Astrocyte of the cerebellum (primary cell): ENCODE data around the gene EFCAB13.
"Not testable (repeated sequence)": the region's sequence is repeated elsewhere in the genome, so short reads cannot be mapped to it uniquely, and the experiment has no call there.

Experiments
- DNase-seq: peaks from one replicate; pipeline ENCODE4 v3.0.0-alpha.2; 2011; ENCODE audit warnings: low read depth
- H3K4me3 ChIP-seq: 2 replicates; pipeline ENCODE4 v1.5.1; 2011; ENCODE audit warnings: mild to moderate bottlenecking, low read depth, low read length, moderate library complexity
- in situ Hi-C: cut with HindIII; loops from 2 replicates; pipeline ENCODE4 v1.10.0; 2017; ENCODE audit warnings: low sequenced_read_pairs
- TF ChIP-seq, protein P1 (sequence below): IDR thresholded peaks from 2 replicates; pipeline ENCODE4 v1.5.1; 2012; ENCODE audit warnings: low read length, low read depth, moderate library complexity, mild to moderate bottlenecking; ENCODE audit errors: missing control alignments

The EFCAB13 gene

DNA sequence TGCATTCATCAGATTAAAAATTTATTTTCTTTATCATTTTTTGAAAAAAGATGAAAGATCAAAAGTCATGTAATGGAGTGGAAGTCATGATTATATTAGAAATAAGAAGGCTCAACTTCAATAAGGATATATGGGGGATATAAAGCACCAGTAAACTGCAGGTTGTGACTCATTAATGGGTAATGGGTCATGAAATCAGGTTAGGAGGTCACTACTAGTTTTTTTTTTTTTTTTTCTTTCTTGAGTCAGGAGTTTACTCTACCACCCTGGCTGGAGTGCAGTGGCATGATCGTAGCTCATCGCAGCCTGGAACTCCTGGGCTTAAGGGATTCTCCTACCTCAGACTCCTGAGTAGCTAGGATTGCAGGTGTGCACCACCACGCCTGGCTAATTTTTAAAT is 14.3 kb downstream of the EFCAB13 start:
- no peak overlapping the region for H3K4me3 ChIP-seq
- TF ChIP-seq, protein P1, sequence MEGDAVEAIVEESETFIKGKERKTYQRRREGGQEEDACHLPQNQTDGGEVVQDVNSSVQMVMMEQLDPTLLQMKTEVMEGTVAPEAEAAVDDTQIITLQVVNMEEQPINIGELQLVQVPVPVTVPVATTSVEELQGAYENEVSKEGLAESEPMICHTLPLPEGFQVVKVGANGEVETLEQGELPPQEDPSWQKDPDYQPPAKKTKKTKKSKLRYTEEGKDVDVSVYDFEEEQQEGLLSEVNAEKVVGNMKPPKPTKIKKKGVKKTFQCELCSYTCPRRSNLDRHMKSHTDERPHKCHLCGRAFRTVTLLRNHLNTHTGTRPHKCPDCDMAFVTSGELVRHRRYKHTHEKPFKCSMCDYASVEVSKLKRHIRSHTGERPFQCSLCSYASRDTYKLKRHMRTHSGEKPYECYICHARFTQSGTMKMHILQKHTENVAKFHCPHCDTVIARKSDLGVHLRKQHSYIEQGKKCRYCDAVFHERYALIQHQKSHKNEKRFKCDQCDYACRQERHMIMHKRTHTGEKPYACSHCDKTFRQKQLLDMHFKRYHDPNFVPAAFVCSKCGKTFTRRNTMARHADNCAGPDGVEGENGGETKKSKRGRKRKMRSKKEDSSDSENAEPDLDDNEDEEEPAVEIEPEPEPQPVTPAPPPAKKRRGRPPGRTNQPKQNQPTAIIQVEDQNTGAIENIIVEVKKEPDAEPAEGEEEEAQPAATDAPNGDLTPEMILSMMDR, result no peak
- DNase-seq, result no peak
- in situ Hi-C loops, result no loop called here

GRCh38 chr17:47352848-47353247 is 29.1 kb downstream of the EFCAB13 start:
- DNase-seq, result no peak
- in situ Hi-C loops, result no loop called here
- TF ChIP-seq, protein P1, result no peak

GRCh38 chr17:47358652-47359051 is 34.9 kb downstream of the EFCAB13 start:
- TF ChIP-seq, protein P1, result no peak
- DNase-seq, result no peak
- H3K4me3 ChIP-seq, result no peak overlapping the region
- in situ Hi-C loops, result no loop called here

More at GRCh38 chr17:47352848-47353247, 29.1 kb downstream of the EFCAB13 start:
- no peak overlapping the region for H3K4me3 ChIP-seq

DNA sequence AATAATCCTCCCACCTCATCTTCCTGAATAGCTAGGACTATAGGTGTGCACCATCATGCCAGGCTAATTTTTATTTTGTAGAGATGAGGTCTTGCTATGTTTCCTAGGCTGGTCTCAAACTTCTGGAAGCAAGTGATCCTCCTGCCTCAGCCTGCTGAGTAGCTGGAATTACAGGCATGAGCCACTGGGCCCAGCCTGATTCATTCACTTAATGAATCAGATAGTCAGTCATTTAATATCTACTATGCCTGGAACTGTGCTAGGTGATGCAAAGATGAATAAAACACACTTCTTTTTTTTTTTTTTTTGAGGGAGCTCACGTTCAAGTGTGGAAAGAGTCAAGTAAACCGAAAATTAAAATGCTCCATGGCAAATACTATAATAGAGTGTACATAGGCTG is 39.4 kb downstream of the EFCAB13 start:
- in situ Hi-C loops, result no loop called here

DNA sequence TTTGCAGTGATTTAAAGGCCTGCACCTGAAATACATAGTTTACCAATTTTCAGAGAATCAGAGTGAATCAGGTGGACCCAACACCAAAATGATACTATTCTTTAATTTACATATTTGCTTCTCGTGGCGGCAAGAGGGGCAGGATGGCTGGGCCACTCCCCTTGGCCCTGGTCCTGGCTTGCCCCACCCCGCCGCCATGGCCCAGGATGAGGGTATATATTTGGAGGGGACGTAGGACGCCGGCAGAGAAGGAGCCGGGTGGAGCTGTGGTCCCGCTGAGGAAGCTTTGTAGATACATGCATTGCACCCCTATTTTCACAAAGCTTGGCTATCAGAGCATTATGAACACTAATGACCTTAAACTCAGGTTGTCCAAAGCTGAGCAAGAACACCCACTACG is 43.5 kb downstream of the EFCAB13 start:
- DNase-seq, result no peak
- no peak overlapping the region for H3K4me3 ChIP-seq

More for the DNA sequence above, 39.4 kb downstream of the EFCAB13 start:
- H3K4me3 ChIP-seq, result no peak overlapping the region
- no peak for DNase-seq
- TF ChIP-seq, protein P1, result no peak

DNA sequence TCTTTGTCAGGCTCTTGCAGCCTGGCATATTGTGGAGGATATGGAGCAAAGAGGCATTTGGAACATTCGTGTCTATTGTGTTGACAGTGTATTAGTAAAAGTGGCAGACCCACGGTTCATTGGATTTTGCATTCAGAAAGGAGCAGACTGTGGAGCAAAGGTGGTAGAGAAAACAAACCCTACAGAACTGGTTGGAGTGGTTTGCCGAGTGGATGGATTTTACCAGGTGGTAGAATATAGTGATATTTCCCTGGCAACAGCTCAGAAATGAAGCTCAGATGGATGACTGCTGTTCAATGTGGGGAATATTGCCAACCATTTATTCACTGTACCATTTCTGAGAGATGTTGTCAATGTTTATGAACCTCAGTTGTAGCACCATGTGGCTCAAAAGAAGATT is 44.5 kb downstream of the EFCAB13 start:
- no peak for DNase-seq
- H3K4me3 ChIP-seq, result no peak overlapping the region
- in situ Hi-C loops, result no loop called here
- TF ChIP-seq, protein P1, result no peak

More for the DNA sequence above, 43.5 kb downstream of the EFCAB13 start:
- TF ChIP-seq, protein P1, result no peak
- in situ Hi-C loops, result no loop called here

- DNase-seq, in situ Hi-C loops, H3K4me3 ChIP-seq: not testable (repeated sequence)
Measured at GRCh38 chr17:47370899-47371298, 47.1 kb downstream of the EFCAB13 start.
